Aorta (tissue), 5 donors: Measurements from ENCODE around the gene PRKRA. TPM values are rescaled to one million over a fixed set of nuclear protein-coding genes. Genes with fewer than 3 reads are reported as not detected.
"Not testable (repeated sequence)": the region's sequence is repeated elsewhere in the genome, so short reads cannot be mapped to it uniquely, and the experiment has no call there.

Experiments
- ATAC-seq: fragments of 200-7000 bp; cut with Tn5 transposase; one replicate; pipeline ENCODE4 v1.9.1; 2022; ENCODE audit warnings: moderate library complexity; ENCODE audit not compliant: low FRiP score
- DNase-seq, 2 donors: peaks; one replicate each; pipeline ENCODE4 v3.0.0-alpha.2; 2020
- H3K27ac ChIP-seq, 2 donors: one replicate each; pipeline ENCODE4 v1.5.1; 2013; ENCODE audit warnings: low read length in 2 of 2, mild to moderate bottlenecking in 2 of 2, moderate library complexity in 2 of 2, control low read depth in 1 of 2, inconsistent platforms in 1 of 2, low read depth in 1 of 2
- H3K27me3 ChIP-seq, 2 donors: one replicate each; pipeline ENCODE4 v1.6.1; 2013; ENCODE audit warnings: control low read depth in 1 of 2, low read length in 1 of 2, mild to moderate bottlenecking in 1 of 2, moderate library complexity in 1 of 2; ENCODE audit not compliant: insufficient read depth in 2 of 2, control insufficient read depth in 1 of 2
- H3K36me3 ChIP-seq, 2 donors: one replicate each; pipeline ENCODE4 v1.6.1; 2013; ENCODE audit warnings: control low read depth in 1 of 2, low read length in 1 of 2, mild to moderate bottlenecking in 1 of 2; ENCODE audit not compliant: insufficient read depth in 2 of 2, control insufficient read depth in 1 of 2
- H3K4me1 ChIP-seq, 2 donors: one replicate each; pipeline ENCODE4 v1.6.1; 2013; ENCODE audit warnings: low read length in 2 of 2, control low read depth in 1 of 2, mild to moderate bottlenecking in 1 of 2, moderate library complexity in 1 of 2; ENCODE audit not compliant: insufficient read depth in 2 of 2, control insufficient read depth in 1 of 2
- H3K4me3 ChIP-seq, 2 donors: one replicate each; pipeline ENCODE4 v1.5.1; 2013; ENCODE audit warnings: low read length in 2 of 2, control low read depth in 1 of 2, mild to moderate bottlenecking in 1 of 2
- H3K9me3 ChIP-seq: one replicate; pipeline ENCODE4 v1.6.1; 2013; ENCODE audit warnings: mild to moderate bottlenecking, low read length; ENCODE audit not compliant: control insufficient read depth
- WGBS, 2 donors: extraction: QIAGEN DNeasy Blood & Tissue Kit; methylation state at CpG; one replicate each; pipeline ENCODE4 v1.1.7; 2013; 5-methylcytosine and 5-hydroxymethylcytosine counted together
- intact Hi-C, 2 donors: fragments of 100-400 bp; cut with DNase I; formaldehyde crosslinking; loops; one replicate each; pipeline versions ENCODE4 v1.14.2 to v1.15.0; 2022
- polyA plus RNA-seq, 2 donors: library from polyadenylated mRNA; stranded (reverse); fragments of 200-250 nt; gene quantifications; one replicate each; pipeline ENCODE4 v1.2.3, GENCODE V29; 2013
- total RNA-seq, 2 donors: library from RNA; stranded (reverse); fragmentation: NEBNext Ultra II Directional; extraction: Animal tissue kit (Norgen Biotek cat#: 25700); gene quantifications; one replicate each; pipeline ENCODE4 v1.2.1, GENCODE V29; 2021
- donor health status: healthy with polysubstance abuse.
- donor health status: Bipolar disorder and iron deficiency.
- donor health status: DM: no; HTN: no; CAD: no.
- donor health status: DM: no; HTN: no; CAD: no.
- donor health status: DM: yes; HTN: yes; CAD: no.

The PRKRA gene
- total and polyA plus RNA-seq, 4 donors: 43.1 to 69.9 (median 55.8) TPM

DNA sequence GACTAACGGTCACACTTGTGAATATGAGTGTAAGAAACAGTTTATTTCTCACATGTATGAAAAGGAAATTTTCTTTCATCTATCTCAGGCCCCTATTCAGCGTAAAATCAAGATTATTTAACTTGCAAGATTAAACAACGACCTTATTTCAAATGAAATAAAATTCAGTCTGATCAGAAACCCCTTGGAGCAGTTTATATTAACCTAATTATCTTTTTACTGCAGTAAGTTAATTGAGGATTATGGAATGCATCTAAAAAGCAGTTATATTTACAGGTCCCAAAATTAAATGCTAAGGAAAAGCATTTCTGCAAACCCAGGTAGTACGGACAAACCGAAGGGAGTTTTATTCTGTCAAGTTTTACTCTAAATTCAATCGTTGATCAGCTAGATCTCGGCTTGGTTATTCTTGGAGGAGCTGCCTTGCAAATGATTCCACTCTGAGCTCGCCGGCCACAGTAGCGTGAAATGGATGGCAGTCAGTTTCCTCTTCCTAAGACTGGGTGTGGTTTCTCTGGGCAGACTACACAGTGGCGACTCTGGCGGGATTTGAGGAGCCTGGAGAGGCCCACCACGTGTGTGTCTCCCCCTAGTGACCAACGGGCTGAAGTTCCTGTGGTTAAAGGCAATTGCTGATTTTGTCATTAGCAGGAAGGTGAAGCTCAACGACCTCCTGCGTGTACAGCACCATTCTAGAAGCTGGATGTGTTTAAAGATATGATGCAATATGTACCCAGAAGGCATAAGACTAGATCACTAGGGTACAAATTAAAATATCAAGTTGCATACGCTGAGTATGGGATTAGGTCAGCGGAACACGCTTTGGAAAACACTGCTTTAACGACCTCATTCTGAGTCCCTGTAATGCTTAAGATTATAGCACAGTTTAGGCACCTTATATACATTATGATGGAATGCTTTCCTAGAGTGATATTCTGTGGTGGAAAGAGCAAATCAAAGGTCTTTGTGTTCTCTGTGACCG is 36.4 kb downstream of the PRKRA start:
- H3K36me3 ChIP-seq: no peaks in the 10 kb centered on the region
- no peaks in the 10 kb centered on the region for H3K9me3 ChIP-seq
- intact Hi-C loops: loop anchor here in 1 of 2 donors (2.0 to 10.0 kb wide), 2 partner anchors 66 to 300 kb away; partner anchors contain the start of genes PLEKHA3 and RBM45
- peak overlapping the region; percentile 53 to 66 for H3K4me3 ChIP-seq
- DNase-seq: peak; percentile 93
- peak; percentile 97 for ATAC-seq
- H3K27me3 ChIP-seq: no peaks in the 10 kb centered on the region
- H3K4me1 ChIP-seq: no peaks in the 10 kb centered on the region
- peak overlapping the region; percentile 50 to 83 for H3K27ac ChIP-seq
- WGBS, 2 donors: 13% methylated on average over 21 of the region's 21 CpGs

DNA sequence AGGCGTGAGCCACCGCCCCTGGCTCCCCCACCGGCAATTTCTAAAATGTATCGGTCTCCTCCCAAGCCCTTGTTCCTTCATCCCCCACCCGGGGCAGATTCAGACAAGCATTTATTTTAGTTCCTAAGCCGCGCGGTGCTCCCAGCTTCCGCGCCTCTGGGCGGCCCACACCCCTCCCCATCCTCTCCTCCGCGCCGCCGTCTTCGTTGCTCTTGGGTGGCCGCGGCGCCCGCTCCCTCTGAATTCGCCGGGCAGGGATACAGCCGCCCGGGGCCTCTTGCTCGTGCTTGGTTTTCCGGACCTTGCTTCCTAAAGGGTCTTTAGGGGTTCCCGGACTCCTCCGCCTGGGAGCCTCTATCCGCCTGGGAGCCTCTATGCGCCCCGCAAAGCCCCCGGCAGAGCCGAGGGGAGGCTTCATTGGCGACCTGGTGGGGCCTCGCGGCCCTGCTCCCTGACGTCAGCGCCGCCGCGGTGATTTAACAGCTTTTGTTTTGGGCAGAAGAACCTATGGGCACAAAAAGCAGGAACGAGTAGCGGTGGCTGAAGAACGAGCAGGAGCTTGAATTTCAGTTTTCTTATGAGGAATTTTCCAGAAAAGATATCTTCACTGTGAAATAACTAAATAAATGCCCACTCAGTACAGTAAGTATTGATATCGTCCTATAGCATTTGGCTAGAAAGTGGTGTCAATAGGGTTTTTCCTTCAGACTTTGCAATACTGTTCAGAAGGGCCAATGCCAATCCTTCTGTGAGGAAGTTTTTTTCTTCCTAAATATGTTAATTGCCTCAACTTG is 37.3 kb downstream of the PRKRA start:
- H3K27me3 ChIP-seq: no peaks in the 10 kb centered on the region
- intact Hi-C loops: loop anchor here in 1 of 2 donors (2.0 to 10.0 kb wide), 2 partner anchors 67 to 299 kb away; partner anchors contain the start of genes PLEKHA3 and RBM45
- peak overlapping the region; percentile 79 to 83 for H3K27ac ChIP-seq
- 0 to 1% methylated on average over 44 to 45 of the region's 45 CpGs for WGBS, 2 donors
- ATAC-seq (peak; percentile 94), DNase-seq (peak; percentile 87 to 93)
- peak overlapping the region; percentile 53 to 66 for H3K4me3 ChIP-seq
- H3K9me3 ChIP-seq: no peaks in the 10 kb centered on the region
- H3K4me1 ChIP-seq: no peaks in the 10 kb centered on the region
- H3K36me3 ChIP-seq: no peaks in the 10 kb centered on the region

DNA sequence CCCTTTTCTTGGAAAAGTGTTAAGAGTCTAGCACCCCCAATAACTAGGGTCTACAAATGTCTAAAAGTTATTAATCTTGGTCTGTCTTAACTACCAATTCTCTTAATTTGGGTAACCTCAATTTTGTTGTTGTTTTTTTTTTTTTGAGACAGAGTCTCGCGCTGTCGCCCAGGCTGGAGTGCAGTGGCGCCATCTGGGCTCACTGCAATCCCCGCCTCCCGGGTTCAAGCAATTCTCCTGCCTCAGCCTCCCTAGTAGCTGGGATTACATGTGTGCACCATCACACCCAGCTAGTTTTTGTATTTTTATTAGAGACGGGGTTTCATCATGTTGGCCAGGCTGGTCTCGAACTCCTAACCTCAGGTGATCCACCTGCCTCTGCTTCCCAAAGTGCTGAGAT is 38.5 kb downstream of the PRKRA start:
- H3K27me3 ChIP-seq, ATAC-seq, DNase-seq, H3K4me3 ChIP-seq, H3K9me3 ChIP-seq, H3K36me3 ChIP-seq, H3K4me1 ChIP-seq, H3K27ac ChIP-seq: not testable (repeated sequence)
- WGBS, 2 donors: 95 to 98% methylated on average over 8 of the region's 8 CpGs
- intact Hi-C loops: loop anchor here in 1 of 2 donors (10.0 kb wide), 1 partner anchor 298 kb away; the partner anchor contains the start of gene RBM45

DNA sequence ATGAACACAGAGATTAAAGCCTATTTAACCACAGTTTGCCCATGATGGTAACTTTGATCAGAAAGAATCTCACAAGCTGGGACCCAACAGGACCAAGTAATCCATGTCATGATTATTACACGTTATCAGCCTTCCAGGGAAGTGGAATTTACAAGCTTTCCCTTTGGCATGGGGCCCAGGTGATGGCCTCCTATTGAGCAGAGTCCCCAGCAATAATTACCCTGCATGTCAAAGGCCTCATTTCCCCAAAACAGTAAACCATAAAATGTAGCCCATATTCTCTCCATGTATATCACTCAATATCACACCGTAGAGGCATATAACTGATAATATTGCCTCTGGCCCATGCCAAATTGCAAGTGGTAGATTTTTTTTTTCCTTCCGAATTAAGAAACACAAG is 38.9 kb downstream of the PRKRA start:
- H3K27ac ChIP-seq: no peak overlapping the region
- H3K9me3 ChIP-seq: no peaks in the 10 kb centered on the region
- H3K36me3 ChIP-seq: no peaks in the 10 kb centered on the region
- no peaks in the 10 kb centered on the region for H3K27me3 ChIP-seq
- WGBS, 2 donors: 90 to 94% methylated on average over 3 of the region's 3 CpGs
- DNase-seq: no peak
- intact Hi-C loops: loop anchor here in 1 of 2 donors (10.0 kb wide), 1 partner anchor 297 kb away; the partner anchor contains the start of gene RBM45
- ATAC-seq: no peak
- no peaks in the 10 kb centered on the region for H3K4me1 ChIP-seq
- no peak overlapping the region for H3K4me3 ChIP-seq

DNA sequence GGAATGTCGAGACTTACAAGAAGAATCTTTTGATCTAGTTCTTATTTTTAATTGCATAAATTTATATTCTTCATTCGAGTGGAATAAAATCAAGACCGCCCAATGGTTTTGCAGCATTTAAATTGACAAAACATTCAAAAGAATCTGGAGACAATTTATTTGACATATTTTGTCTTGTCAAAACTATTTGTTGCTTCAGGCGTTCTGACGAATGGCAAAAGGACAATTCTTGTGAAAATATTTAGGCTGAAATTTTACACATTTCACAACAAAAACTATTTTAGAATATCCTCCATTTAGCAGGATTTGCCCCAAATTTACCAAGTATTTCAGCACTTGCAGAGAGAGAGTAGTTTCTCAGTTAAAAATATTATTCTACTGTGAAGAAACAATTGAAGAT is 41.7 kb downstream of the PRKRA start:
- H3K9me3 ChIP-seq: no peaks in the 10 kb centered on the region
- WGBS, 2 donors: 70 to 81% methylated on average over 5 of the region's 5 CpGs

DNA sequence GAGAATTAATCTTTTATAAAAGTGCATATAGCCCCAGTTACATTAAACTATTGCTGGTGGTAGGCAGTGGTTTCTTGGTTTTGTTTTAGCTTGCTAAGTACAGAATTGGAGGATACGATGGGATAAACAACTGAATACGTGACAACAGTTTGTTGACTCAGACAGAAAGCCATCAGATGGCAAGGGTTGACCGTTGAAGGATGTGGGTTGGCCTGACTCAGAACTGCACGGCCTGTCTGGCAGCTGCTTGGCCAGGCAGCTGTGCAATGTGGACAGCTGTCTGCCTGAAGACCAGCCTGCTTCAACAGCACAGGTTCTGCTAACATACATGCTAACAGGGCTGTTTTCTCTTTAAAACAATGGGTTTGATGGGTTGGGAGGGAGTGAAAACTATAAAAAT is 46.6 kb downstream of the PRKRA start:
- 43 to 52% methylated on average over 4 of the region's 4 CpGs for WGBS, 2 donors
- DNase-seq: peak in 1 of 2 donors; percentile 48
- no peak for ATAC-seq
- Histone ChIP-seq H3K36me3 (no peaks in the 10 kb centered on the region), H3K4me3 (no peak overlapping the region), H3K27me3 (no peaks in the 10 kb centered on the region), H3K4me1 (no peaks in the 10 kb centered on the region), H3K27ac (no peak overlapping the region), H3K9me3 (no peaks in the 10 kb centered on the region)
- intact Hi-C loops: no loop called here

More for the DNA sequence above, 41.7 kb downstream of the PRKRA start:
- ATAC-seq (no peak), DNase-seq (no peak)
- intact Hi-C loops: no loop called here
- H3K36me3 ChIP-seq: no peaks in the 10 kb centered on the region
- H3K4me1 ChIP-seq: no peaks in the 10 kb centered on the region
- H3K4me3 ChIP-seq: no peak overlapping the region
- H3K27ac ChIP-seq: no peak overlapping the region
- no peaks in the 10 kb centered on the region for H3K27me3 ChIP-seq

DNA sequence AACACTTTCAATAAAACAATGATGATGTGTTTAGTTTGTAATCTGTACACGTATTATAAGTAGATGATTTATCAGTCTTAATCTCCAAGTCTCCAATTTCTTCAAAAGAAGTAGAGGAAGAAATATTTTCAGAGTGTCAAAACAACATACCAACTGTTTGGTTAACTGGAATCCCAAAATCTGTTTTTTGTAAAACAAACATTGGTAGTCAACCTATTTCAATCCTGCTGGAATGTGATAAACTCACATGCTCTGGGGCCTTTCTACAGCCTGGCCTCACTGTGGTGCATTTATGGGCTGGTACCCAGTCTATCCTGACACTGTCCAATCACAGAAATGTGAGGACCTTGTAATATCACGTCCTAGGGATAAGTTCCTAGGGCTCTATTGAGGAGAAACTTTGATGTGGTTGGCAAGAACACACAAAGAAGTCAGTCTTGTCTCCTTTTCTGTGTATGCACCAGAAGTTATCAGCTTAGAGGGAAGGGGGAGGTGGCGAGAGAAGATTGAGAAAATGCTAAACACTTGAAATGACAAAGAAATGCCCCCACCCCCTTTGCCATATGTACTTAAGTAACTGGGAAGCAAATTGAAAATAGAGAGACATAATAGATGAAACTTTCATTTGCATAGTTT is 47.2 kb downstream of the PRKRA start:
- no peaks in the 10 kb centered on the region for H3K4me1 ChIP-seq
- no peak for DNase-seq
- H3K27me3 ChIP-seq: no peaks in the 10 kb centered on the region
- no peaks in the 10 kb centered on the region for H3K36me3 ChIP-seq
- no peak for ATAC-seq
- WGBS, 2 donors: 73 to 79% methylated on average over 3 of the region's 3 CpGs
- no peaks in the 10 kb centered on the region for H3K9me3 ChIP-seq
- intact Hi-C loops: no loop called here
- H3K4me3 ChIP-seq: no peak overlapping the region
- H3K27ac ChIP-seq: no peak overlapping the region

DNA sequence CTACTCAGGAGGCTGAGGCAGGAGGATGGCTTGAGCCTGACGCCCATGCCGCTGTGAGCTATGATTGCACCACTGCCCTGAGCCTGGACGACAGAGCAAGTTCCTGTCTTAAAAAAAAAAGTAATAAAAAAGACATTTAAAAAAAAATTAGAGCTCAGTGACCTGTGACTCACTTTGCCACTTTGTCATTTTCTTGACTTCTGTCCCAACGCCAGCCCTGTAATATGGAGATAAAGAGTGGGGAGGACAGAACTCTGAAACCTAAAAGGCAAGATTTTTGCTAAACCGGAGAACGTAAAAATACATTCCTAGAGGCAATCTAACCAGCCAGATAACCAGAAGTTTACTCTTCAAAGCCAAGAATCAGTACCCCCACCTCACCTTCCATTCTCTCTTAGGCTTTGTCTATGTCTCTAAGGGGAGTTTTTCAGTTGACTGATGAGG is 49.0 kb downstream of the PRKRA start:
- intact Hi-C loops: no loop called here
- ATAC-seq (no peak), DNase-seq (no peak)

More for the DNA sequence above, 49.0 kb downstream of the PRKRA start:
- Histone ChIP-seq H3K27ac (no peak overlapping the region), H3K27me3 (no peaks in the 10 kb centered on the region), H3K9me3 (no peaks in the 10 kb centered on the region), H3K36me3 (no peaks in the 10 kb centered on the region), H3K4me1 (no peaks in the 10 kb centered on the region), H3K4me3 (no peak overlapping the region)
- WGBS, 2 donors: 28 to 38% methylated on average over 6 of the region's 6 CpGs
